ENCODE data around the gene MFF. TPM values are rescaled to one million over a fixed set of nuclear protein-coding genes. Genes with fewer than 3 reads are reported as not detected.

The MFF gene
- total RNA-seq, 4 donors from 2014 or later, result 15.1 to 99.1 (median 88.3) TPM

DNA sequence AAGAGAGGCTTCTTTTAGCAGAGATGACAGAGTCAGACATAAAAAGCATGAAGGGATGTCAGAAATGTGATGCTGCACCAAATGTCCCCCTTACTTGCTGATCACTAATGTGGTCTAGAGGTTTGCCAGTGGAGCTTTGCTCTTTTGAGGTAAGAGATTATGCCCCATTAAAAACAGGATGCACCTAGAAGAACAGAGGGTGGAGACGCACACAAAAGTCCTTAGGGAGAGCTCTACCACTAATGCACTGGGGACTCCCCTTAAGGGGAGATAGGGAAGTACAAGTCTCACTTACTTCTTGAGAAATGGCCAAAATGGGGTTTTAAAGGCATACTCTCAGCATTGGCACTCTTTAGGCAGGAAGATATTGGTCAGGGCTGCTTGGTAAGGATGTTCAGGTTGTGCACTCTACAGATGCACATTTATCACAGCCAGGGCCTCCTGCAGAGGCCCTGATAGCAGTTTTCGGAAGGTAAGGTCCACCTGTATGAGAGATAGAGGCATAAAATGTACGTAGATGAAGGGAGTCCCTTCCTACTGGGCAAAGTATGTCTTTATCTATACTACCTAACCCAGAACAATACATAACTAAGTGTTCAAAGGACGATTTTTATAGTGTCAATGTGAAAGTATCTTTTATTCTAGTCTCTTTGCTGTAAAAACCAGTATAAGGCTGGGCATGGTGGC is 79.7 kb downstream of the MFF start:
- H3K4me3 ChIP-seq, result no peak overlapping the region
- DNase-seq, result no peak
- H3K4me1 ChIP-seq, result no peaks in the 10 kb centered on the region
- no peaks in the 10 kb centered on the region for H3K27me3 ChIP-seq
- intact Hi-C loops (cut with DNase I; ENCODE audit: low total_unique reads), result no loop called here
- H3K9me3 ChIP-seq, result no peaks in the 10 kb centered on the region
- no peak for TF ChIP-seq POLR2A (IDR thresholded peaks at IDR 0.05)
- no peak for TF ChIP-seq CTCF (IDR thresholded peaks at IDR 0.05)
- H3K27ac ChIP-seq, result no peak overlapping the region
- H3K36me3 ChIP-seq, result no peaks in the 10 kb centered on the region

DNA sequence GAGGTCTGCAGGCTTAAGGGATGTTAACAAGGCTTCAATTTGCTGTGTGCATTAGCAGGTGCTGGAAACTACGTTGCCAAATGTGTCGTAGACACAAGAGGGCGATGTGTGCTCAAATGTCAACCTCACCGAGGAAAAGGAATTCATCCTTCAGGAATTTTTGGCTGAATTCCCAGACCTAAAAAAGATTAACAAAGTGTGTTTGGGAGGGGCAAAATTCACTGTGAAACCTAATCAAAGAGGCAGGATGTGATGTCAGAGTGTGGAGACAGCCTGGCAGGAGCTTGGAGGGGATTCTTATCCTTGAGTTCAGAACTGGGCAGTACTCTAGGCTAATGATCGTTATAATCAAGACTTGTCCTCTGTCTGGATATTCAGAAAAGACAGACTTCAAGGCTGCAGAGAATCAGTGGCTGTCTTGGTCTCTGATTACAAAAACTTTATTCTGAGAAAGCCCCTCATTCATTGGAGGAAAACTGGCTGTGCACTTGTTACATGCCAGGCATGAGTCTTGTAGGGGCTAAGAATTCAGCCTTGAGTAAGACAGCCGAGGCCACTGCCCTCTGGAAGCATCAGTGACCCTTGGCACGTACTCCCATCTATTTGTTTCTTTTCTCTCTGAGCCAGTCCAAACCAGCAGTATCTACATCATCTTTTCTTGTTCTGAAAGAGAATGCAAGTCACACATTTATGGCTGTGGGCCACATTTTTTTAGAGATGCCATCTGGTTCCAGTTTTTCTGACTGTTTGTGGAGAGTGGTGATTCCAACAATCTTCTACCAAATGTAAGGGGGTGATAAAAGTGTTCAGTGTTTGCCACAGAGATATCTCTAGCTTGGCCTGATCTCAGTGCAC is 81.4 kb downstream of the MFF start:
- Histone ChIP-seq H3K27ac (peak overlapping the region; percentile 2 to 5), H3K9me3 (no peaks in the 10 kb centered on the region), H3K27me3 (no peaks in the 10 kb centered on the region), H3K4me3 (no peak overlapping the region), H3K4me1 (no peaks in the 10 kb centered on the region), H3K36me3 (no peaks in the 10 kb centered on the region)
- TF ChIP-seq POLR2A (IDR thresholded peaks at IDR 0.05) (no peak), CTCF (IDR thresholded peaks at IDR 0.05) (peak; percentile 31 to 61 (median 44))
- peak; percentile 35 to 47 for DNase-seq
- intact Hi-C loops (cut with DNase I; ENCODE audit: low total_unique reads), result no loop called here

Other genes with a start within 250 kb of the MFF start
- 1 to 10 TPM in 3 of 4 donors, under 1 TPM in 1; 0.76 to 6.4 (median 3.4) TPM for gene COL4A4, start 161.0 kb upstream of the MFF start, total RNA-seq
- gene COL4A3, start 160.6 kb upstream of the MFF start, total RNA-seq, result 1 to 10 TPM in 2 of 4 donors, under 1 TPM in 2; 0.26 to 7.6 (median 3.5) TPM
- not detected for gene TM4SF20, start 54.1 kb downstream of the MFF start, total RNA-seq
- gene SCYGR1, start 62.7 kb downstream of the MFF start, total RNA-seq, result not detected
- 10 to 100 TPM; 17.6 to 60.4 (median 29.9) TPM for gene AGFG1, start 146.9 kb downstream of the MFF start, total RNA-seq